DOHH2 (cell line): ENCODE data around the gene PGAP3.

Source experiments
- CTCF ChIP-seq: fragments of 200-600 bp; sonication (generic); IDR thresholded peaks from one replicate; pipeline ENCODE4 v1.5.1; 2014; ENCODE audit warnings: antibody characterized with exemption, mild to moderate bottlenecking, low read depth, low read length; ENCODE audit not compliant: poor library complexity, severe bottlenecking
- EZH2phosphoT487 ChIP-seq: fragments of 200-600 bp; sonication (generic); IDR thresholded peaks from 2 replicates; pipeline ENCODE4 v1.6.1; 2017; ENCODE audit warnings: borderline replicate concordance, mild to moderate bottlenecking, antibody characterized with exemption, low read length, moderate library complexity, mixed read lengths

GRCh38 chr17:39662551-39663339 lies 25.1 kb downstream of the PGAP3 start:
- TF ChIP-seq CTCF = no peak
- no peak for TF ChIP-seq EZH2phosphoT487
